ENCODE measurements around the gene ADGRD1. TPM values are rescaled to one million over a fixed set of nuclear protein-coding genes. Genes with fewer than 3 reads are reported as not detected.
A peak's percentile ranks its signal among the peaks of the same experiment; 100 is the strongest.

Gene ADGRD1
- total RNA-seq, 1 donor from 2014 or later = 99.5 TPM

DNA sequence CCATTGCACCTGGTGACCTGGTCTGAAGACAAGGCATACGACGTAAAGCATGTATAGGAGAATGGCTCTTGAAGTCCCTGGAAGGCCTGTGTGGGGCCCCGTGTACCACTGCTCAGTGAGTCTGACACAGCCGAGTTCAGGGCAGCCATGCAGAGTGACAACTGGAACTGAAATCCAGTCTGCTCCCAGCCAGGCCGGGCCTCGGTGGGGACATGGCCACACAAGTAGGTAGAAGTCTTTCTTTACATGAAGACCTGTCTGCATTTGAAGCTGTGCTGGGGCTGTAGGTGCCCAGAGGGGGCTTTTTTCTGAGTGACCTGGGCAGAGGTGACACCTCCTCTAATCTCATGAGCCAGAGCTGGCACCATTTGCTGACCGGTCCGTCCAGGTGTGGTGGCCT, 35.7 kb downstream of the ADGRD1 start:
- H3K4me1 ChIP-seq = peaks cover 11% of the 10 kb centered on the region
- DNase-seq = no peak
- H3K27me3 ChIP-seq (ENCODE audit: low read depth) = no peaks in the 10 kb centered on the region
- no peak overlapping the region for H3K27ac ChIP-seq (replicated peaks)
- TF ChIP-seq, protein P1, sequence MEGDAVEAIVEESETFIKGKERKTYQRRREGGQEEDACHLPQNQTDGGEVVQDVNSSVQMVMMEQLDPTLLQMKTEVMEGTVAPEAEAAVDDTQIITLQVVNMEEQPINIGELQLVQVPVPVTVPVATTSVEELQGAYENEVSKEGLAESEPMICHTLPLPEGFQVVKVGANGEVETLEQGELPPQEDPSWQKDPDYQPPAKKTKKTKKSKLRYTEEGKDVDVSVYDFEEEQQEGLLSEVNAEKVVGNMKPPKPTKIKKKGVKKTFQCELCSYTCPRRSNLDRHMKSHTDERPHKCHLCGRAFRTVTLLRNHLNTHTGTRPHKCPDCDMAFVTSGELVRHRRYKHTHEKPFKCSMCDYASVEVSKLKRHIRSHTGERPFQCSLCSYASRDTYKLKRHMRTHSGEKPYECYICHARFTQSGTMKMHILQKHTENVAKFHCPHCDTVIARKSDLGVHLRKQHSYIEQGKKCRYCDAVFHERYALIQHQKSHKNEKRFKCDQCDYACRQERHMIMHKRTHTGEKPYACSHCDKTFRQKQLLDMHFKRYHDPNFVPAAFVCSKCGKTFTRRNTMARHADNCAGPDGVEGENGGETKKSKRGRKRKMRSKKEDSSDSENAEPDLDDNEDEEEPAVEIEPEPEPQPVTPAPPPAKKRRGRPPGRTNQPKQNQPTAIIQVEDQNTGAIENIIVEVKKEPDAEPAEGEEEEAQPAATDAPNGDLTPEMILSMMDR (IDR thresholded peaks at IDR 0.05; ENCODE audit: borderline replicate concordance) = no peak
- intact Hi-C loops (cut with micrococcal nuclease) = no loop called here
- peaks cover 46% of the 10 kb centered on the region for H3K36me3 ChIP-seq
- H3K9me3 ChIP-seq (replicated peaks) = no peaks in the 10 kb centered on the region
- no peak overlapping the region for H3K4me3 ChIP-seq

DNA sequence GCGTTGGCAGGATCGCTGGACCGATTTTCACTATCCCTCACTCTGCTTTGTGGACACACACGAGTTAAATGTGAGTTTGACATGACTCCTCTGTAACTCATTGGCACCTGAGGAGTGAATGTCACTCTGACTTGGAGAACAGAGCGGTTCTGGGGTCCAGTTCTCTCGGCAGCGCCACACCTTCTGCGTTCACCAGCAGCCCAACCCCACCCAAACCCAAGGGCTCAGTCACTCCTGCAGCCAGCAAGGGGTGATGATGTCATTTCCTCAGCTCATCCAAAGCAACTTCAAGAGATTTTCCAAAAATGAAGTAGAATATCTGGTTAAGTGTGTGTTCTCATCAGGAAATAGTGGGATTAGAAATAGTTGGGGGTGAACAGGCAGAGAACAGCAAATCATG, 36.3 kb downstream of the ADGRD1 start:
- Histone ChIP-seq H3K4me1 (peaks cover 11% of the 10 kb centered on the region), H3K4me3 (no peak overlapping the region), H3K27ac (replicated peaks) (peak overlapping the region; percentile 24), H3K27me3 (ENCODE audit: low read depth) (no peaks in the 10 kb centered on the region), H3K36me3 (peaks cover 53% of the 10 kb centered on the region), H3K9me3 (replicated peaks) (no peaks in the 10 kb centered on the region)
- intact Hi-C loops (cut with micrococcal nuclease) = no loop called here
- TF ChIP-seq, protein P1 (IDR thresholded peaks at IDR 0.05; ENCODE audit: borderline replicate concordance) = no peak
- no peak for DNase-seq

DNA sequence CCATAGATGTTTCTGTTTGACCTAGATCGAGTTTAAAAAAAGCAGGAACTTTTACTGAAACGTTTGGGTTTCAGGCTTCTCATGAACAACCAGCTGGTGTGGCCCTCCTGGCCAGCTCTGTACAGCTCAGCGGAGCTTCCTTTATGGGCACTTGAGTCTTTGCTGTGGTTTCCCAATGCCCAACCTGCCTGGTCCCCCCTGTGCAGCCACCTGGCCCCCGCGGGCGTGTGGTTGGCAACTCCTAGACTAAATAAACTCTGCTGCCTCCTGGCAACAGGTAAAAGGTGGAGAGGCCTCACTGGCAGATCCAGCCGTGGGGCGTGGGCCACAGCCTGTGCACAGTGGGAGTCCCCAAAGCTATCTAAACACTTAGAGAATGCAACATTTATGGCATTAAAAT, 38.7 kb downstream of the ADGRD1 start:
- H3K27me3 ChIP-seq (ENCODE audit: low read depth) = no peaks in the 10 kb centered on the region
- DNase-seq = no peak

DNA sequence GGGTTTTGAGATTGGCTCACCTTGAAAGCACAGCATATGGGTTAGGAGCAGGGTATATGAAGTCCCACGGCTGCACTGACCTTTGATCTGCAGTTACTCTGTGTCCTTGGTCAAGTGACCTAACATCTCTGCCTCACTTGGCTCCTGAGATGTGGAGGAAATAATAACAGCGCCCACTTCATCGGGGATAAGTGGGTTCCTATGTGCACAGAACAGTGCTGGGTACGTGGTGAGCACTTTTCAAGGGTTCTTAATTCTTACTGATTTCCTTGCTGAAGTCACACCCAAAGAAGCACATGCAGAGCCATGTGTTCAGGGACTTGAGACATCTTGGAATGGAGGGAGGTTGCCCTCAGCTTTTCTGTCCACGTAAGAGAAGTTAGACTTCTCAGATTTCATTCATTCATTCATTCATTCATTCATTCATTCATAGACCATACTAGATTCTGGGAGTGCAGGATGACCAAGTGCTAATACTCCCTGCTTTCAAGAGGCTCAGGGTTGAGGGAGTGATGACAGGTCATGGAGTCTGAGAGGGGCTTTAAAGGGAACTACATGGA, 39.4 kb downstream of the ADGRD1 start:
- peaks cover 44% of the 10 kb centered on the region for H3K36me3 ChIP-seq
- TF ChIP-seq, protein P1 (IDR thresholded peaks at IDR 0.05; ENCODE audit: borderline replicate concordance) = no peak
- no peaks in the 10 kb centered on the region for H3K27me3 ChIP-seq (ENCODE audit: low read depth)
- no peak for DNase-seq
- peaks cover 7% of the 10 kb centered on the region for H3K4me1 ChIP-seq
- no peaks in the 10 kb centered on the region for H3K9me3 ChIP-seq (replicated peaks)
- intact Hi-C loops (cut with micrococcal nuclease) = no loop called here
- H3K27ac ChIP-seq (replicated peaks) = no peak overlapping the region
- no peak overlapping the region for H3K4me3 ChIP-seq

More for the DNA sequence above, 38.7 kb downstream of the ADGRD1 start:
- no peaks in the 10 kb centered on the region for H3K9me3 ChIP-seq (replicated peaks)
- intact Hi-C loops (cut with micrococcal nuclease) = no loop called here
- peaks cover 7% of the 10 kb centered on the region for H3K4me1 ChIP-seq
- peaks cover 50% of the 10 kb centered on the region for H3K36me3 ChIP-seq
- no peak overlapping the region for H3K27ac ChIP-seq (replicated peaks)
- no peak overlapping the region for H3K4me3 ChIP-seq
- TF ChIP-seq, protein P1 (IDR thresholded peaks at IDR 0.05; ENCODE audit: borderline replicate concordance) = no peak

DNA sequence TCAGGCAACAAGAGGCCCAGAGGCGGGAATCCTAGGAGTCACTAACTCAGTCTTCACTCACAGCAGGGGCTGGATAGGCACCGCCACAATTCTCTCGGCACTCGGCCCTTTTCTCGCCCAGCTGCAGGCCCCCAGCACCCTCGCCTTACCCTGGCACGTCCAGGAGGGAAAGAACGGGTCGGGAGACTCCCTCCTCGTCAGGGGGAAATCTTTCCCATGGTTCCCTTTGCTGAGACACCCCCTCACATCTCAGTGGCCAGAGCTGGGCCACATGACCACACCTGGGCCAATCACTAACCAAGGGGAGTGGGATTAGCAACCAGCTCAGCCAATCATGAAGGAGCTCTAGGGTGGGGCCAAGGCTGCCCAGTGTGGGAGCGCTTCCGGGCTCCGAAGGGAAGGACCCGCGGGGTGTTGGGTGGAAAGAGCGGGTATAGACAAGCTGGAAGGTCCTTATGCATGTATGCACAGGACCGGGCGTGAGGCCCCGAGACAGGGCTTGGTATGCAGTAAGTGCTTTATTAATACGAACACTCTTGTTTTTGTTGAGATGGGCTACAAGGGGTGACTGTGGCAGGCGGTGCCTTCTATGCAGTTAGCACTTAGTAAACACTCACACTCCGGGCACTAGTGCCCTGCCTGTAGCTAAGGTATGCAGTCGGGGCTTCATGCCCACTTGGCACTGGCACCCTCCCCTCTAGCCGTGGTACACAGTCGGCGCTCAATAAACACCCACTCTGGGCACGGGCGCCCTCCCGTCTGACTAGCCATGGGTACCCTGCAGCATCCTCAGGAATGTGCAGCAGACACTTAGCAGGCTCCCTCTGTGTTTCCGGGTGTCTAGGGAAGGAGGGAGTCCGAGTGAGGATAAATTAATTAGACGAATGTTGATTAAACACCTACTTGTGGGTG, 40.3 kb downstream of the ADGRD1 start:
- Histone ChIP-seq H3K36me3 (peaks cover 46% of the 10 kb centered on the region), H3K4me3 (no peak overlapping the region), H3K4me1 (peaks cover 5% of the 10 kb centered on the region), H3K27me3 (ENCODE audit: low read depth) (no peaks in the 10 kb centered on the region), H3K27ac (replicated peaks) (no peak overlapping the region), H3K9me3 (replicated peaks) (no peaks in the 10 kb centered on the region)
- TF ChIP-seq, protein P1 (IDR thresholded peaks at IDR 0.05; ENCODE audit: borderline replicate concordance) = no peak
- intact Hi-C loops (cut with micrococcal nuclease) = no loop called here
- peak; percentile 13 for DNase-seq

Measured in left ventricle myocardium inferior (tissue), 1 donor.